Measurements from ENCODE around the gene EHBP1L1. TPM values are rescaled to one million over a fixed set of nuclear protein-coding genes. Genes with fewer than 3 reads are reported as not detected.
A peak's percentile ranks its signal among the peaks of the same experiment; 100 is the strongest.

The EHBP1L1 gene
- total and polyA plus RNA-seq, 2 of the 13 experiments (the other 11 are each of a cell fraction or from before 2014, with no cell fraction given): 8.3 to 10.6 TPM

- 0 out of 2 replicates have a peak, but pooled peaks have one; percentile 62 for TF ChIP-seq AKNA (CRISPR knock-in tag; IDR thresholded peaks at IDR 0.05; ENCODE audit: borderline replicate concordance)
- 0 out of 2 replicates have a peak, but pooled peaks have one; percentile 54 for TF ChIP-seq ZNF30 (CRISPR knock-in tag; IDR thresholded peaks at IDR 0.05)
- peak; percentile 5; the same call in 1 of the 2 replicates for TF ChIP-seq ZNF710 (CRISPR knock-in tag; IDR thresholded peaks at IDR 0.05; ENCODE audit: borderline replicate concordance)
These were observed 6.5 kb upstream of the EHBP1L1 start (continued) for GRCh38 chr11:65569164-65569972.

All from HepG2 (cell line).